GM12892 (cell line): ENCODE data around the gene DLL1.

Source experiments
- POLR2A ChIP-seq: IDR thresholded peaks from 2 replicates; pipeline ENCODE4 v1.6.1; 2011; ENCODE audit warnings: low read depth, low read length, control low read depth
- POLR2AphosphoS5 ChIP-seq: IDR thresholded peaks from 2 replicates; pipeline ENCODE4 v1.6.1; 2011; ENCODE audit warnings: low read depth, low read length, control low read depth

- TF ChIP-seq POLR2A (no peak), POLR2AphosphoS5 (no peak)
These were observed 28.3 kb downstream of the DLL1 start for GRCh38 chr6:170262489-170263088.
